Breast epithelium (tissue), 4 donors: ENCODE measurements around the gene NKX2-3. TPM values are rescaled to one million over a fixed set of nuclear protein-coding genes. Genes with fewer than 3 reads are reported as not detected.
A peak's percentile ranks its signal among the peaks of the same experiment; 100 is the strongest.

Source experiments
- DNase-seq, 2 donors: peaks; one replicate each; pipeline ENCODE4 v3.0.0-alpha.2; 2019; ENCODE audit warnings: low spot score in 2 of 2
- H3K27ac ChIP-seq, 2 donors: fragments of 200-600 bp; sonication (generic) in 1 of 2; one replicate each; pipeline ENCODE4 v1.5.1; 2016 to 2019; ENCODE audit warnings: mild to moderate bottlenecking in 1 of 2
- H3K27me3 ChIP-seq, 2 donors: fragments of 200-600 bp; sonication (generic) in 1 of 2; one replicate each; pipeline versions ENCODE4 v1.5.1 to v1.6.0; 2017 to 2019; ENCODE audit warnings: control low read depth in 1 of 2, mild to moderate bottlenecking in 1 of 2
- H3K36me3 ChIP-seq: fragments of 200-600 bp; one replicate; pipeline ENCODE4 v1.5.1; 2019
- H3K4me1 ChIP-seq, 2 donors: fragments of 200-600 bp; sonication (generic); one replicate each; pipeline ENCODE4 v1.5.1; 2016 to 2019; ENCODE audit warnings: control low read depth in 1 of 2
- H3K4me3 ChIP-seq, 3 donors: fragments of 200-600 bp; sonication (generic); 1 replicate in 2 of 3; 2 replicates in 1 of 3; pipeline ENCODE4 v1.5.1; 2016 to 2019; ENCODE audit warnings: mild to moderate bottlenecking in 3 of 3, moderate library complexity in 2 of 3
- H3K9me3 ChIP-seq, 2 donors: fragments of 200-600 bp; sonication (generic) in 1 of 2; one replicate each; pipeline ENCODE4 v1.5.1; 2016 to 2019; ENCODE audit warnings: control low read depth in 1 of 2
- CTCF ChIP-seq, 3 donors: fragments of 450-650 bp; IDR thresholded peaks; one replicate each; pipeline ENCODE4 v1.5.1; 2016 to 2017; ENCODE audit warnings: antibody characterized with exemption in 3 of 3, mild to moderate bottlenecking in 3 of 3, moderate library complexity in 3 of 3
- POLR2A ChIP-seq: fragments of 450-650 bp; IDR thresholded peaks from one replicate; pipeline ENCODE4 v1.6.1; 2016; ENCODE audit warnings: antibody characterized with exemption, mild to moderate bottlenecking, moderate library complexity
- POLR2AphosphoS5 ChIP-seq, 3 donors: sonication (generic); formaldehyde crosslinking; IDR thresholded peaks; one replicate each; pipeline ENCODE4 v1.6.1; 2017; ENCODE audit warnings: antibody characterized with exemption in 3 of 3
- intact Hi-C: fragments of 100-400 bp; cut with DNase I; formaldehyde crosslinking; loops from one replicate; pipeline ENCODE4 v1.15.1; 2023; ENCODE audit warnings: low total_unique reads
- total RNA-seq, 3 donors: library from RNA; depleted of rRNA; stranded (reverse); fragments of >200 nt; gene quantifications; one replicate each; pipeline ENCODE4 v1.1.0, GENCODE V29; 2016

NKX2-3 gene
- total RNA-seq, 3 donors from 2014 or later: 0.15 TPM; not detected in 2

GRCh38 chr10:99523251-99523773 is 9.4 kb upstream of the NKX2-3 start:
- peaks cover 13 to 98% of the 10 kb centered on the region in 2 donors for H3K27me3 ChIP-seq
- DNase-seq: no peak
- intact Hi-C loops: no loop called here
- no peaks in the 10 kb centered on the region for H3K4me1 ChIP-seq
- no peak overlapping the region for H3K27ac ChIP-seq
- TF ChIP-seq CTCF (IDR thresholded peaks at IDR 0.05): no peak
- TF ChIP-seq POLR2AphosphoS5 (IDR thresholded peaks at IDR 0.05): no peak
- TF ChIP-seq POLR2A: no peak
- H3K9me3 ChIP-seq: no peaks in the 10 kb centered on the region
- peak overlapping the region in 1 of 3 donors; percentile 30 for H3K4me3 ChIP-seq
- no peaks in the 10 kb centered on the region for H3K36me3 ChIP-seq

GRCh38 chr10:99524050-99524666 is 8.6 kb upstream of the NKX2-3 start:
- TF ChIP-seq CTCF (IDR thresholded peaks at IDR 0.05) (no peak), POLR2A (no peak), POLR2AphosphoS5 (IDR thresholded peaks at IDR 0.05) (no peak)
- Histone ChIP-seq H3K4me1 (no peaks in the 10 kb centered on the region), H3K4me3 (no peak overlapping the region), H3K9me3 (no peaks in the 10 kb centered on the region), H3K27ac (no peak overlapping the region), H3K27me3 (peaks cover 13 to 100% of the 10 kb centered on the region in 2 donors), H3K36me3 (no peaks in the 10 kb centered on the region)
- DNase-seq: no peak
- intact Hi-C loops: no loop called here

GRCh38 chr10:99524736-99525380 is 7.9 kb upstream of the NKX2-3 start:
- TF ChIP-seq CTCF (IDR thresholded peaks at IDR 0.05): no peak
- no peak for TF ChIP-seq POLR2AphosphoS5 (IDR thresholded peaks at IDR 0.05)
- no peak for TF ChIP-seq POLR2A
- Histone ChIP-seq H3K36me3 (no peaks in the 10 kb centered on the region), H3K27ac (no peak overlapping the region), H3K9me3 (no peaks in the 10 kb centered on the region), H3K4me1 (no peaks in the 10 kb centered on the region), H3K4me3 (no peak overlapping the region), H3K27me3 (peaks cover 13 to 100% of the 10 kb centered on the region in 2 donors)
- no peak for DNase-seq
- intact Hi-C loops: no loop called here

GRCh38 chr10:99525897-99526296 is 6.8 kb upstream of the NKX2-3 start:
- Histone ChIP-seq H3K4me3 (no peak overlapping the region), H3K9me3 (no peaks in the 10 kb centered on the region), H3K4me1 (no peaks in the 10 kb centered on the region), H3K36me3 (no peaks in the 10 kb centered on the region), H3K27ac (no peak overlapping the region), H3K27me3 (peaks cover 16 to 100% of the 10 kb centered on the region in 2 donors)
- intact Hi-C loops: no loop called here
- TF ChIP-seq POLR2AphosphoS5 (IDR thresholded peaks at IDR 0.05) (no peak), CTCF (IDR thresholded peaks at IDR 0.05) (no peak), POLR2A (no peak)
- no peak for DNase-seq

- DNase-seq: no peak
- no peaks in the 10 kb centered on the region for H3K4me1 ChIP-seq
- intact Hi-C loops: no loop called here
These were observed 5.8 kb upstream of the NKX2-3 start for GRCh38 chr10:99526861-99527504.

More at GRCh38 chr10:99526861-99527504, 5.8 kb upstream of the NKX2-3 start:
- Histone ChIP-seq H3K9me3 (no peaks in the 10 kb centered on the region), H3K27ac (no peak overlapping the region), H3K27me3 (peaks cover 16 to 100% of the 10 kb centered on the region in 2 donors), H3K4me3 (no peak overlapping the region), H3K36me3 (no peaks in the 10 kb centered on the region)
- no peak for TF ChIP-seq CTCF (IDR thresholded peaks at IDR 0.05)
- no peak for TF ChIP-seq POLR2AphosphoS5 (IDR thresholded peaks at IDR 0.05)
- TF ChIP-seq POLR2A: no peak
